K562 (cell line): ENCODE data around the gene HHIPL1. TPM values are rescaled to one million over a fixed set of nuclear protein-coding genes. Genes with fewer than 3 reads are reported as not detected.
"Not testable (repeated sequence)": the region's sequence is repeated elsewhere in the genome, so short reads cannot be mapped to it uniquely, and the experiment has no call there.

Source experiments
- ATAC-seq: fragments of 200-7000 bp; cut with Tn5 transposase; 3 replicates; pipeline ENCODE4 v1.9.1; 2020; ENCODE audit warnings: moderate library complexity
- BruUV-seq: library from RNA; stranded (reverse); fragments of 400-500 nt; replicated peaks from 2 replicates; lab custom pipeline; 2021; lab: Mats Ljungman, UMichigan
- CTCF ChIA-PET: fragments of 300-600 bp; formaldehyde crosslinking; extraction: SDS; loops from one replicate; lab custom pipeline; 2021; ENCODE audit warnings: low intra/inter-chr PET ratio; lab: Yijun Ruan, JAX
- POLR2A ChIA-PET: fragments of 300-600, 350-650 bp; sonication (Branson Sonifier 250); formaldehyde crosslinking; extraction: SDS; loops from one replicate; lab custom pipeline; 2021; ENCODE audit warnings: antibody characterized with exemption, inconsistent platforms; lab: Yijun Ruan, JAX
- DNase-seq, 4 experiments: peaks; one replicate each; pipeline versions ENCODE4 v3.0.0 to v3.0.0-alpha.2; 2011 to 2018; ENCODE audit warnings: low spot score in 3 of 4, mixed read lengths in 3 of 4; ENCODE audit errors: extremely low read depth in 1 of 4
- FAIRE-seq: peaks from 2 replicates; lab custom pipeline; 2011; peaks lifted over from hg19 to GRCh38; lab: Jason Lieb, UNC
- H2AFZ ChIP-seq: 2 replicates; pipeline ENCODE4 v1.6.0; 2011; ENCODE audit warnings: low read depth, low read length, control low read depth, inconsistent platforms
- H3K27ac ChIP-seq: fragments of 200-600 bp; 3 replicates; pipeline ENCODE4 v1.8.0; 2011; ENCODE audit warnings: low read depth, mild to moderate bottlenecking, control low read depth, inconsistent platforms, low read length, moderate library complexity, mixed read lengths; ENCODE audit errors: extremely low read depth
- H3K27me3 ChIP-seq, 2 experiments: fragments of 300-600 bp in 1 of 2; 2 replicates in 1 of 2; 3 replicates in 1 of 2; pipeline versions ENCODE4 v1.6.0 to v1.8.0; 2011; ENCODE audit warnings: inconsistent platforms in 2 of 2, low read length in 2 of 2, mild to moderate bottlenecking in 1 of 2, mixed read lengths in 1 of 2, moderate library complexity in 1 of 2; ENCODE audit not compliant: control insufficient read depth in 2 of 2, insufficient read depth in 2 of 2
- H3K36me3 ChIP-seq: fragments of 300-600 bp; 3 replicates; pipeline ENCODE4 v1.8.0; 2011; ENCODE audit warnings: mild to moderate bottlenecking, low read length, inconsistent platforms; ENCODE audit not compliant: control insufficient read depth, insufficient read depth
- H3K4me1 ChIP-seq, 2 experiments: fragments of 200-600 bp in 1 of 2; replicated peaks in 1 of 2; 2 replicates in 1 of 2; 3 replicates in 1 of 2; pipeline versions ENCODE4 v1.5.1 to v1.8.0; 2011; ENCODE audit warnings: inconsistent platforms in 2 of 2, low read length in 2 of 2, mild to moderate bottlenecking in 1 of 2, mixed read lengths in 1 of 2, moderate library complexity in 1 of 2; ENCODE audit not compliant: control insufficient read depth in 2 of 2, insufficient read depth in 2 of 2
- H3K4me2 ChIP-seq: 2 replicates; pipeline ENCODE4 v1.6.1; 2011; ENCODE audit warnings: low read length, control low read depth, inconsistent platforms, mixed read lengths; ENCODE audit not compliant: insufficient read depth
- H3K4me3 ChIP-seq: fragments of 200-600 bp; sonication (generic), shearing (Covaris generic); 2 replicates; pipeline ENCODE4 v1.5.1; 2016; ENCODE audit warnings: control low read depth, inconsistent platforms
- H3K79me2 ChIP-seq: fragments of 200-600 bp; 3 replicates; pipeline ENCODE4 v1.8.0; 2011; ENCODE audit warnings: low read length, inconsistent platforms; ENCODE audit not compliant: control insufficient read depth, insufficient read depth
- H3K9ac ChIP-seq, 2 experiments: 2 replicates each; pipeline versions ENCODE4 v1.6.0 to v1.6.1; 2011; ENCODE audit warnings: low read depth in 2 of 2, low read length in 2 of 2, control low read depth in 1 of 2, inconsistent platforms in 1 of 2, mild to moderate bottlenecking in 1 of 2, mixed read lengths in 1 of 2; ENCODE audit not compliant: insufficient read depth in 1 of 2
- H3K9me1 ChIP-seq: one replicate; pipeline ENCODE4 v1.6.0; 2011; ENCODE audit warnings: inconsistent platforms, mild to moderate bottlenecking, low read length, moderate library complexity; ENCODE audit not compliant: control insufficient read depth, insufficient read depth
- H3K9me3 ChIP-seq: replicated peaks from 2 replicates; pipeline ENCODE4 v1.5.1; 2011; ENCODE audit warnings: low read depth, low read length, inconsistent platforms; ENCODE audit not compliant: control insufficient read depth, insufficient read depth
- H4K20me1 ChIP-seq: replicated peaks from 2 replicates; pipeline ENCODE4 v1.6.1; 2011; ENCODE audit warnings: low read length, inconsistent platforms, mixed read lengths; ENCODE audit not compliant: control insufficient read depth, insufficient read depth
- FOS ChIP-seq: IDR thresholded peaks from 3 replicates; pipeline ENCODE4 v1.6.1; 2011; ENCODE audit not compliant: insufficient read length; ENCODE audit errors: extremely low read depth
- GTF2B ChIP-seq: IDR thresholded peaks from 2 replicates; pipeline ENCODE4 v1.6.1; 2011; ENCODE audit not compliant: insufficient read length; ENCODE audit errors: extremely low read depth
- JUN ChIP-seq, 2 experiments: sonication (generic) in 1 of 2; formaldehyde crosslinking in 1 of 2; IDR thresholded peaks; 2 replicates each; pipeline versions ENCODE4 v1.6.1 to v1.8.0; 2012 to 2022; ENCODE audit warnings: borderline replicate concordance in 2 of 2, mild to moderate bottlenecking in 2 of 2, improper control_type of control experiment in 1 of 2, low read depth in 1 of 2, low read length in 1 of 2, missing genetic modification reagents in 1 of 2
- SIN3B ChIP-seq: fragments of 450-650 bp; IDR thresholded peaks from 2 replicates; pipeline ENCODE4 v1.6.1; 2017; ENCODE audit warnings: low read depth, mild to moderate bottlenecking, moderate library complexity
- STAT5A ChIP-seq: IDR thresholded peaks from 2 replicates; pipeline ENCODE4 v1.6.1; 2012; ENCODE audit warnings: low read length, inconsistent platforms, borderline replicate concordance
- THRB ChIP-seq: fragments of 450-650 bp; formaldehyde crosslinking; conservative IDR thresholded peaks from 2 replicates; pipeline ENCODE4 v1.4.0; 2022; ENCODE audit warnings: mild to moderate bottlenecking, missing genetic modification characterization
- ZNF655 ChIP-seq: fragments of 250-450 bp; sonication (Bioruptor Pico); IDR thresholded peaks from 2 replicates; pipeline ENCODE4 v1.5.0; 2021
- in situ Hi-C: fragments of 300-500 bp; cut with MboI; formaldehyde crosslinking; loops from 4 replicates; pipeline ENCODE4 v1.15.0; 2018; ENCODE audit warnings: inconsistent platforms, mixed read lengths
- intact Hi-C: fragments of 100-400 bp; cut with micrococcal nuclease; formaldehyde crosslinking; loops from 2 replicates; pipeline ENCODE4 v1.14.2; 2022
- polyA plus RNA-seq, 8 experiments: library from polyadenylated mRNA; depleted of rRNA in 4 of 8; stranded (reverse) in 5 of 8; unstranded in 3 of 8; fragments of >200 nt; fragmentation: Nextera tagmentation in 2 of 8; fragmentation: Illumina TruSeq in 1 of 8; extraction: Ambion mirVana in 2 of 8; extraction: Trizol in 1 of 8; gene quantifications; 2 replicates each; pipeline versions ENCODE4 v1.2.1 to v1.2.3, GENCODE V29; 2011 to 2014; ENCODE audit warnings: inconsistent platforms in 1 of 8, missing spikeins in 1 of 8
- total RNA-seq, 7 experiments: library from RNA; depleted of rRNA in 6 of 7; stranded (reverse); fragments of >200 nt in 6 of 7; fragmentation: Illumina TruSeq in 2 of 7; extraction: Trizol in 2 of 7; gene quantifications; 2 replicates each; pipeline versions ENCODE4 v1.2.1 to v1.2.3, GENCODE V29; 2011 to 2021; ENCODE audit warnings: low replicate concordance in 1 of 7

The HHIPL1 gene
- total and polyA plus RNA-seq, 9 of the 15 experiments (the other 6 are each of a cell fraction or from before 2014, with no cell fraction given): not detected

GRCh38 chr14:99660794-99661193 is 15.9 kb downstream of the HHIPL1 start (continued):
- no peak for TF ChIP-seq GTF2B
- TF ChIP-seq STAT5A: no peak
- no peak for TF ChIP-seq THRB
- no peak for TF ChIP-seq SIN3B
- no peak for TF ChIP-seq ZNF655
- TF ChIP-seq FOS: no peak
- TF ChIP-seq JUN (IDR thresholded peaks at IDR 0.05; ENCODE audit: borderline replicate concordance, low read depth, low read length): no peak
- TF ChIP-seq JUN (CRISPR knock-in tag; IDR thresholded peaks at IDR 0.05; ENCODE audit: borderline replicate concordance): no peak

- H3K27ac ChIP-seq, H4K20me1 ChIP-seq, CTCF ChIA-PET, H3K9me3 ChIP-seq, H2AFZ ChIP-seq, DNase-seq, POLR2A ChIA-PET, FAIRE-seq, BruUV-seq, in situ Hi-C loops, ATAC-seq, H3K4me1 ChIP-seq, H3K9ac ChIP-seq, H3K9me1 ChIP-seq, H3K4me3 ChIP-seq, H3K36me3 ChIP-seq, intact Hi-C loops, H3K4me2 ChIP-seq, H3K79me2 ChIP-seq: not testable (repeated sequence)
- peaks cover 3 to 61% of the 10 kb centered on the region in 2 experiments; a peak in 4 of 5 replicates for H3K27me3 ChIP-seq
Measured at GRCh38 chr14:99661206-99661605, 16.3 kb downstream of the HHIPL1 start.
